ENCODE results near the gene RASA1.

Gene RASA1

GRCh38 chr5:87258507-87258906 is 9.2 kb upstream of the RASA1 start:
- TF ChIP-seq CTCF (IDR thresholded peaks at IDR 0.05; ENCODE audit: insufficient read depth, low read length, poor library complexity, severe bottlenecking) = no peak
- DNase-seq (ENCODE audit: extremely low read depth, insufficient read length) = no peak
- Histone ChIP-seq H3K4me3 (replicated peaks; ENCODE audit: low read depth, low read length) (no peak overlapping the region), H3K36me3 (ENCODE audit: control insufficient read depth, insufficient read depth, low read length) (no peaks in the 10 kb centered on the region), H3K27me3 (replicated peaks; ENCODE audit: control insufficient read depth, insufficient read depth, low read length) (no peaks in the 10 kb centered on the region)

- Histone ChIP-seq H3K27me3 (replicated peaks; ENCODE audit: control insufficient read depth, insufficient read depth, low read length) (no peaks in the 10 kb centered on the region), H3K36me3 (ENCODE audit: control insufficient read depth, insufficient read depth, low read length) (no peaks in the 10 kb centered on the region), H3K4me3 (replicated peaks; ENCODE audit: low read depth, low read length) (no peak overlapping the region)
- TF ChIP-seq CTCF (IDR thresholded peaks at IDR 0.05; ENCODE audit: insufficient read depth, low read length, poor library complexity, severe bottlenecking) = no peak
- DNase-seq (ENCODE audit: extremely low read depth, insufficient read length) = no peak
Observed at GRCh38 chr5:87260604-87261192, 7.0 kb upstream of the RASA1 start.

- H3K27me3 ChIP-seq (replicated peaks; ENCODE audit: control insufficient read depth, insufficient read depth, low read length) = no peaks in the 10 kb centered on the region
- TF ChIP-seq CTCF (IDR thresholded peaks at IDR 0.05; ENCODE audit: insufficient read depth, low read length, poor library complexity, severe bottlenecking) = no peak
- no peaks in the 10 kb centered on the region for H3K36me3 ChIP-seq (ENCODE audit: control insufficient read depth, insufficient read depth, low read length)
- no peak for DNase-seq (ENCODE audit: extremely low read depth, insufficient read length)
- no peak overlapping the region for H3K4me3 ChIP-seq (replicated peaks; ENCODE audit: low read depth, low read length)
Observed at GRCh38 chr5:87263498-87263897, 4.2 kb upstream of the RASA1 start.

- no peaks in the 10 kb centered on the region; the same call in 1 of the 2 replicates for H3K36me3 ChIP-seq (ENCODE audit: control insufficient read depth, insufficient read depth, low read length)
- no peak for TF ChIP-seq CTCF (IDR thresholded peaks at IDR 0.05; ENCODE audit: insufficient read depth, low read length, poor library complexity, severe bottlenecking)
- DNase-seq (ENCODE audit: extremely low read depth, insufficient read length) = no peak
- H3K4me3 ChIP-seq (replicated peaks; ENCODE audit: low read depth, low read length) = peak overlapping the region; percentile 70
- no peaks in the 10 kb centered on the region for H3K27me3 ChIP-seq (replicated peaks; ENCODE audit: control insufficient read depth, insufficient read depth, low read length)
Observed at GRCh38 chr5:87266914-87267573, 639 bp upstream of the RASA1 start.

GRCh38 chr5:87268126-87268969 is 665 bp downstream of the RASA1 start:
- DNase-seq (ENCODE audit: extremely low read depth, insufficient read length) = no peak
- TF ChIP-seq CTCF (IDR thresholded peaks at IDR 0.05; ENCODE audit: insufficient read depth, low read length, poor library complexity, severe bottlenecking) = no peak
- no peaks in the 10 kb centered on the region for H3K27me3 ChIP-seq (replicated peaks; ENCODE audit: control insufficient read depth, insufficient read depth, low read length)
- no peaks in the 10 kb centered on the region; the same call in 1 of the 2 replicates for H3K36me3 ChIP-seq (ENCODE audit: control insufficient read depth, insufficient read depth, low read length)
- H3K4me3 ChIP-seq (replicated peaks; ENCODE audit: low read depth, low read length) = peak overlapping the region; percentile 70

Measured in GM06990 (cell line).